GM08714 (cell line): ENCODE measurements around the gene ABCC3.

Source experiments
- H3K4me3 ChIP-seq: fragments of 200-500 bp; sonication (Bioruptor generic); 2 replicates; pipeline ENCODE4 v1.5.1; 2014; ENCODE audit warnings: mild to moderate bottlenecking, low read length, inconsistent platforms
- ZNF274 ChIP-seq: IDR thresholded peaks from 2 replicates; pipeline ENCODE4 v1.6.1; 2012; ENCODE audit warnings: mild to moderate bottlenecking, low read depth, low read length

The ABCC3 gene

GRCh38 chr17:50731575-50732460 lies 97.1 kb downstream of the ABCC3 start:
- no peak overlapping the region for H3K4me3 ChIP-seq
- no peak for TF ChIP-seq ZNF274

- no peak for TF ChIP-seq ZNF274
- no peak overlapping the region for H3K4me3 ChIP-seq
These were observed 100.6 kb downstream of the ABCC3 start for GRCh38 chr17:50735287-50735686.

- no peak overlapping the region for H3K4me3 ChIP-seq
- no peak for TF ChIP-seq ZNF274
These were observed 102.5 kb downstream of the ABCC3 start for GRCh38 chr17:50737118-50737698.

- no peak for TF ChIP-seq ZNF274
- H3K4me3 ChIP-seq = no peak overlapping the region
These were observed 104.4 kb downstream of the ABCC3 start for GRCh38 chr17:50739098-50739497.
